ENCODE measurements around the gene SH3GL2.

The SH3GL2 gene

DNA sequence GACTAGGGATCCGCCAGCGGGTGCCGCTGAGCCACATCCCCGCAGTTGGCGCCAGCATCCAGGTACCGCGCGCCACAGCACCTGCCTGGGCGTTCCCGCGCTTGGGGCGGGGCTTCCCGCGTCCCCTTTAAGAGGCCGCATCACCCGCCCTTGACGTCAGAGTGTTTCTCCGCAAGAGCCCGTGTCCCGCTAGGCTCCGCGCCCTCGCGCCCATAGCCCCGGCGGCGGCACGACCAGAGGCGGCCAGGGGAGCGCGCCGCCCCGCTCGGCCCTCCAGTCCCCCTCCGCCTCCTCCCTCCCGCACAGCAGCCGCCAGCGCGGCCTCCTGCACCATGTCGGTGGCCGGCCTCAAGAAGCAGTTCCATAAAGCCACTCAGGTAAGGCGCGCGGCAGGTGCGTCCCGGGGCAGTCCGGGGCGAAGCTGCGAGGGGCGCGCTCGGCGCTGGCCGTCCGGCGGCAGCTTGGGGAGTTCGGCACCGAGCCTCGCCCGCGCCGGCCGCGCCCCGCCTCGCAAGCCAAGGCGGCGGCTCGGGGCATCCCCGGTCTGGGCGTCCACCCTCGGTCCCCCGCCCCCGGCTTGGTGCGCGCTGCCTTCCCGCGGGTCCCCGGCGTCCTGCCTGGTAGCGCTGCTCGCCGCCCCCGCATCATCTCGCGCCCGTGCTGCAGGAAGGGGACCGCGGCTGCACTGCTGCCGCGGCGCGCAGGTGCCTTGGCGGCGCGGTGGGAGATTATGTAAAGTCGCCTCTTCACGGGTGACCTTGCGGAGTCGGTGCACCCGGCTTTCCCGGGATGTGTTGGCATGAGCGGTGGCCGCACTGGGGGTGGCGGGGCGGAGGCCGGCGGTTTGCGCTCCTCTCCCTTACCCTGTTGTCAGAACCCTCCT is at the start of gene SH3GL2:
TSS of gene SH3GL2 (plus strand) at position 156 of the 883 bp plus-strand sequence.
- peak; percentile 34 for DNase-seq

DNA sequence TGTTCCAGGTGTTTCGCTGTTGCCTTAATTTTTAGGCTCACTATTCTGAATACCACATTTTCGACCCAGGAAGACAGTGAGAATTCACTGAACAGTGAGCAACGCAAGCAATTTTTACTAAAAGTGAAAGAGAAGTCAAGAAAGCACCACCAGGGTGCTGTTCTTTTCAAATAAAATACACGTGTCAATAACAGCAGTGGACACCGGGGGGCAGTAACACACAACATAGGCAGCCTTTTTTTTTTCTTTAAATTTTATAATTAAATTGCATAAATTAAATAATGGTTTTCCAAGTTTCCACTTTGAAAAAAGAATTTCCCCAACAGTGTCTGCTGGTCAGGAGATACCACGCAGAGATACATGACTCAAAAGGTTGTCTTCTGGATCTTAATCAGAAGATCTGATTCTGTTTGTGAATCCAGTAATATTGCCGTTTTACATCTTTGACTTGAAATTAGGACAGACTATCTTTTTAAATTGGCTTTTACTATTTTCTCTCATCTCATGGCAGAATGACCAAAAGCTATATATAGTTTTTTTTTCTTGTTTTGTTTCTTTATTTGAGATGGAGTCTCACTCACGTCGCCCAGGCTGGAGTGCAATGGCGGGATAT is 47.1 kb upstream of the SH3GL2 start:
- peak; percentile 47 for DNase-seq

GRCh38 chr9:17532461-17532860 is 46.4 kb upstream of the SH3GL2 start:
- no peak for DNase-seq

DNA sequence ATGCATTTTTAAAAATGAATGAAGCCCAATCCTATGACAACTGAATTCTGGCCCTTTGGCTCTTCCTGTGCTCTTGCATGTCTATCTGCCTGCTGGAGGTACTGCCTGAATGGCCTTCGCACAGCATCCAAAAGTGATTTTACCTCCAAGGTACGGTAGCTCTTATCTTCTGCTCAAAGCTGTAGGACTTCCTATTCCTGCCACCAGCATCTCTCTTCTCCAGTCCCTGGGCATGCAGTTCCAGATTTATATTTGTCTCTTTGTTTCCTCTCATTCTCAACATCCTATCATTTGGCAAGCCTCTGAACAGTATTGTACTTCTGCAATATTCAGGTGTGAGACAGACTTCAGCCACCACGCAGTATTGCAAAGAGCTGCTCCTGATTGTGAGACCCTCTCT is 43.7 kb upstream of the SH3GL2 start:
- no peak for DNase-seq

- no peak for DNase-seq
Observed at GRCh38 chr9:17536027-17536426, 42.8 kb upstream of the SH3GL2 start.

- no peak for DNase-seq
Observed at GRCh38 chr9:17551023-17551422, 27.8 kb upstream of the SH3GL2 start.

- DNase-seq = no peak
Observed at GRCh38 chr9:17555362-17556054, 23.4 kb upstream of the SH3GL2 start.

DNA sequence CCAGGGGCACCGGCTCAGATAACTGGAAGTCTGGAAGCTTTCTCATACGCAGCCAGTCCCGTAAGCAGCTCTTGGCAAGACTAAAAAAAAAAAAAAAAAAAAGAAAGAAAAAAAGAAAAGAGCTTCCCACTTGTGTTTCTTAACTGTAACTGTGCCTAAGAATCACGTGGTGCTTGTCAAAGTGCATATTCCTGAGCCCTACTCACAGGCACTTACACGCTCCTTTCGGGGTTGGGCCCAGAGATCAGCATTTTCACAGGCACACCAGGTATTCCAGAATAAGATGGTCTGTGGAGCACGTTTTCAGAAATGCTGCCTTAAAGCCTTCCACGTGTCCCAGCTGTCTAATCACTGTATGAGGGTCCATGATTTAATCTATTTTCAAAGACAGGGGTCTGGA is 22.6 kb upstream of the SH3GL2 start:
- no peak for DNase-seq

GRCh38 chr9:17556935-17557334 is 21.9 kb upstream of the SH3GL2 start:
- DNase-seq = no peak

DNA sequence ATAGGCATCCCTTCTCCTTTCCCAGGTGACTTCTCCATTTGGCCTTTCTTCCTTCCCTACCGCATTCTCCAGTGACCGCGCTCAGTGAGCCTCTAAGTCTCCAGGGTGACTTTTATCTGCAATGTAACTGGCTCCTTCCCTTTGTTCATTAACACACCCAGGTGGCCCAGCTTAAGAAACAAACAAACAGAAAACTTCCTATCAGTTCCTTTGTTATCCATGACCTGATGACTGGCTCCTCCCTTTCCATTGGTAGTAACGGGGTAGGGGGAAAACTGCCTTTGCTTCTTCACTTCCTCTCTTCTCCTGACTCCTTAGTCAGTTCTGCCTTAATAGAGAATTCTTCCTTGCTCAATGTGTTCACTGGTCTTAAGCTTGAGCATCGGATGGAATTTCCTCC is 7.0 kb upstream of the SH3GL2 start:
- no peak for DNase-seq

GRCh38 chr9:17574342-17574741 is 4.5 kb upstream of the SH3GL2 start:
- no peak for DNase-seq

GRCh38 chr9:17578577-17578910 is 322 bp upstream of the SH3GL2 start:
- DNase-seq = no peak

DNA sequence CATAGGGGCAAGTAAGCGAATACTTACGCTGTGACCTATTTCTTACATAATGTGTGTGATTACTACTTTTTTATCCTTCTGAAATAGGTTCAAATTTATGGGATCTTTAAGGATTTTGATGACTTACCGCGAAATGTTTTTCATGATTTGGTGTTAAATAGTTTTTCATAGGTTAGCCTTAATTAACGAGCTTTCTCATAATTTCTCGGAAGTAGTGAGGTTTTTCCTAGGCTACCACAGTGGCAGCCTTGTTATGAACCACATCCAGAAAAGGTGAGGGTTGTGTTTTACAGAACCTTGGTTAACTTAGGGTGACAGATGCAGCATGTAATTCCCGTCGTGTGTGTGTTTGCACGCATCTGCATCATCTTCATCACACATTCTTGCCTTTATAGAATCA is 1.3 kb downstream of the SH3GL2 start:
- no peak for DNase-seq

- DNase-seq = no peak
Observed at GRCh38 chr9:17587113-17587512, 8.2 kb downstream of the SH3GL2 start.

DNA sequence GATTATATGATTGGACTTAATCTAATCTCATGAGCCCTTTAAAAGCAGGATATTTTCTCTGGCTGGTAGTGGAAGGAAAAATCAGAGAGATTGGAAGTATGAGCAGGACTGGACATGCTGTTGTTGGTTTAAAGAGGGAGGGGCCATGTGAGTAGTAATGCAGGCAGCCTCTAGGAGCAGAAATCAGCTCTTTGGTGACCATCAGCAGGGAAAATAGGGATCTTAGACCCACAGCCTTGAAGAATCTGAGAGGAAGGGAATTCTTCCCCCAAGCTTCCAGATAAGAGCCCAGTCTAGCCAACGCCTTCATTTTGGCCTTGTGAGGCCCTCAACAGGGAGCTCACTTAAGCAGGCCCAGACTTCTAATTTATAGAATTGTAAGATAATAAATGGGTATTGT is 9.5 kb downstream of the SH3GL2 start:
- DNase-seq = no peak

- DNase-seq = no peak
Observed at GRCh38 chr9:17588941-17589340, 10.1 kb downstream of the SH3GL2 start.

GRCh38 chr9:17589771-17590170 is 10.9 kb downstream of the SH3GL2 start:
- DNase-seq = no peak

DNA sequence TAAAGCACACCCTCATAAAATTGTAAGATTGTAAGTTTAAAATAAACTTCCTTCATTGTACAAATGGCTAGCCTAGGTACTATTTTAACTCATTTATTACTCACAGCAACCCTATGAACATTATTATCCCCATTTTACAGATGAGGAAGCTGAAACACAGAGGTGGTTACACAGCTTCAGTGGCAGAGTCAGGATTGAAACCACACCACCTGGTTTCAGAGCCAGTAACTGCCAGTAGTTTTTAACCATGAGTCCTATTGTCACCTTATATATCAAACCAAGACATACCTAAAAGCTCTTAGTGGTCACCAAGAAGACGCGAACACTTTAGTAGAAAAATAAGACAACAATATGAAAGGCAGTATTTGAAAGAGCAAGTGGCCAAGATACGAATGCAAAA is 16.1 kb downstream of the SH3GL2 start:
- DNase-seq = no peak

- DNase-seq = no peak
Observed at GRCh38 chr9:17597977-17598376, 19.1 kb downstream of the SH3GL2 start.

DNA sequence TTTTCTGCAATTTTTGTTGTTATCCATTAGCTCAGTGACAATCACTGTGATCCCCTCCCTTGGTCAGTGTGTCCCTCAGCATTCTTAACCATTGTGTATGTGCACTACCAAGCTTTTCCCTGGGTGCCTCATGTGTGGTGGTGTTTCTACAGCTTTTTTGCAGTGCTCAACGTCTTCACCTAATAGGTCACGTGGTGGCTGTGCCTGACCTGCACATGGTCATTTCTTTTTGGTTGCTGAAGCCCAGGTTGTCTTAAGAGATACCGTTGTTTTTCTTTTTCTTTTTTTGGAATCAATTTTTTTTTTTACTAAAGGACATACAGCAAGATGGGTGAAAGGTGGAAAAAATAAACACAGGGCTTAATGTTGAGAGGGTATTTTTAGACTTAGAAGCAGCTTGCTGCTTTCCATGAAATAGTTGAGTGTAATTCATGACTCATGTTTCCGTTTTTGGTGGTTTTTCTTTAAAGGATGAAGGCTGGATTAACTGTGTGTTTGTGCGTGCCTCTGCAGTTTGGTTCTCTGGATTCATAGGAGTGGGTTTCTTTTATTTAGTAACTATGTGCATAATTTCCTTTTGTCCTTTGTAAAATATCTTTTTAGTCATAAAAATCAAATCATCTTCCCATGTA is 22.2 kb downstream of the SH3GL2 start:
- no peak for DNase-seq

GRCh38 chr9:17604556-17604955 is 25.7 kb downstream of the SH3GL2 start:
- no peak for DNase-seq

DNA sequence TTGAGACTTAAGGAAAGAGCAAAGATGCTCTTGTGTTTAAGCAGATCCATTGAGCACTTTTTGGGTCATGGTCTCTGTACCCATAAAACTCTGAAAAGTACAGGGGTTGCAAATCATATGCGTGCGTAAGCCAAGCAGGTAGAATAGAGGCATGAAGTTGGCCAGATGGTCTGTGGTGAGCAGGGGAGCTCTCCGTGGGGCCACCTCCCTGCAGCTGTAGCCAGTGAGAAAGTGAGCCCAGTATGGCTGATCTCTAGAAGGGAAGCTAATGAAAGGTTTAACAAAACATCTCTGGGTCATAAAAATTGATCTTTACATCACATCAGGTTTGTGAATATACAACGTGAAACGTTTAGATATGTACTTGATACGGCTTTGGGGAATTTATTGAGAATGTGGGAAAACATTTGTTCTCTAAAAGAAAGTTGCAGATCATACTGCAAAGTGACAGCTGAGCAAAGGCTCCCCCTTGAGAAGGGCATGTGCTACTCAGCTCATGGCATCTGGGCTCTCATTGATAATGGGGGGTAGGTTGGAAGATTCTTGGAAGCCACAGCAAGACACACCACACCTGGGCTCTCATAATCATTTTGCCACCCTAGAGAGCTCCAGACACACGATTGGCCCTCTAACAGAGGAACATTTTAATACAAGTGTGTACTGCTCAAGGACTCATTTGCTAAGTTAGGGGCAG is 30.6 kb downstream of the SH3GL2 start:
- no peak for DNase-seq

DNA sequence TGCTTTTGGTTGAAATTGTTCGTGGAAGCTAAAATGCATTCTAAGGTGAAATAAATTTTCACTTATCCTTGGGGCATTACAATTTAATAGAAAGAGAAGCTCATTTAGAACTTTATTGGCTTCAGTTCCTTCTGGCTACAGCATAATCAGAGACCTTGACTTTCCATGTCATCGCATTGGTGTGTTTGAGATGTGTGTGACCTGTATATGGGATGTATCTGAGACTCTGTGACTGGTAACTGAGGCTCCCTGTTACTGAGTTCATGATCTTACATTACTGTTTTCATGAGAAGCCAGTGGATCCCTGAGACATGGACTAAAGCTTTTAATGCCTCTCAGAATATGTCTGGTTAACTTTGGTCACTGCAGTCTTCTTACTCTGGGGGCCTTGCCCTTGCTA is 32.5 kb downstream of the SH3GL2 start:
- no peak for DNase-seq

All from activated CD4-positive, alpha-beta T cell treated with anti-CD3 and anti-CD28 coated beads for 48 hours (primary cell).